NCI-H510A treated with DMSO at 0.1 percent for 48 hours (cell line): Measurements from ENCODE around the gene MTX1.

ENCODE experiments used
- DNase-seq: peaks from one replicate; lab custom pipeline; 2025; lab: John Stamatoyannopoulos, UW

MTX1 gene

DNA sequence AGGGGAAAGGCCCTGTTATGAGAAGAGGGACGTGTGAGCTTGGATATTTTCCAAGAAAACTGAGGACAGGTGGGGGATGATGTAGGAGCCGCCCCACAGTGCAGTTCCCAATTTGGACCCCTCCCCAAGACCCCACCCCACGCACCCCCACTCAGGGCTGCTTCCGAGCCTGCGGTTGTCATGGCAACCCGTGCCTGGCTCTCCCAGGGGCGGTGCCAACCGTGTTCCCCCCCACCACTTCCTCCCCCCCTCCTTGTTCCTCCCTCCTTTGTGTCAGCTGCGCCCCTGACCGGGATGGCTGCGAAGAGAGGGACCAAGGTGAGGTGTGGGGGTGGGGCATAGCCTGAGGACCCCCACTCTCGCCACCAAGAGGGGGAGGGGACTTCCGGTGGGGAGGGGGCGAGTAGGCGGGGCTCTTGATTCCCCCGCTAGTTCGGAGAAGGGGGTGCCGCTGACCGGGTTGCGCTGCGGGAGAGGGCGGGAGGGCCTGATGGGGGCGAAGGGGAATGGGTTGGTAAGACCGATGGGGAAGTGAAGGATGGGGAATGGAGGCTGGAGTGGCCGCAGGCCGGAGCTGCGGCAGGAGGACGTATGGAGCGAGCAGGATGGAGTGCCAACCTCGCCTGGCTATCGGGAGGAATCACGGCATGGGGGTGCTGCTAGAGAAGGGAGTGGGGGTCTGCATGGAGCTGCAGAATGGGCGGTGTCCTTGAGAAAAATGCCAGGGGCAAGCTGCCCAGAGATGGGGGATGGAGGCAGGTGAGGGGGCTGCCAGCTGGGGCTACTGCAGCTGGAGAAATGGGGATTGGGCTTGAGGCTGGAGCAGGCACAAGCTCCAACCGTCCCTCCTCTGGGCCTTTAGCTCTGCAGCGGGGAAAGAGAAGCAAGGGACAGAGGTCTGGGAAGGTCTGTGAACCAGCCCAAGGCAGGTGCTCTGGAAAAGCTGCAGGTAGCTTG, 33.9 kb upstream of the MTX1 start:
- no peak for DNase-seq

- DNase-seq, result no peak
Observed at GRCh38 chr1:155175281-155175926, 33.1 kb upstream of the MTX1 start.

DNA sequence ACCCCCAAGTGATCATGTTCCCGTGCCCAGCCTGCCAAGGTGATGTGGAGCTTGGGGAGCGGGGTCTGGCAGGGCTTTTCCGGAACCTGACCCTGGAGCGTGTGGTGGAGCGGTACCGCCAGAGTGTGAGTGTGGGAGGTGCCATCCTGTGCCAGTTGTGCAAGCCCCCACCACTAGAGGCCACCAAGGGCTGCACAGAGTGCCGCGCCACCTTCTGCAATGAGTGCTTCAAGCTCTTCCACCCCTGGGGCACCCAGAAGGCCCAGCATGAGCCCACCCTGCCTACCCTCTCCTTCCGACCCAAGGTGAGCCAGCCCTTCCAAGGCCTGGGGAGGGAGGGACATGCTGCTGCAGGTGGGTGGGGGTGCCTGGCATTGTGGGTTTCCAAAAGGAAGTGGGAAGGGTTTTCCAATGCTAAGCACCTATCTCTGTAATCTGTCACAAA, 32.5 kb upstream of the MTX1 start:
- peak; percentile 23 for DNase-seq

DNA sequence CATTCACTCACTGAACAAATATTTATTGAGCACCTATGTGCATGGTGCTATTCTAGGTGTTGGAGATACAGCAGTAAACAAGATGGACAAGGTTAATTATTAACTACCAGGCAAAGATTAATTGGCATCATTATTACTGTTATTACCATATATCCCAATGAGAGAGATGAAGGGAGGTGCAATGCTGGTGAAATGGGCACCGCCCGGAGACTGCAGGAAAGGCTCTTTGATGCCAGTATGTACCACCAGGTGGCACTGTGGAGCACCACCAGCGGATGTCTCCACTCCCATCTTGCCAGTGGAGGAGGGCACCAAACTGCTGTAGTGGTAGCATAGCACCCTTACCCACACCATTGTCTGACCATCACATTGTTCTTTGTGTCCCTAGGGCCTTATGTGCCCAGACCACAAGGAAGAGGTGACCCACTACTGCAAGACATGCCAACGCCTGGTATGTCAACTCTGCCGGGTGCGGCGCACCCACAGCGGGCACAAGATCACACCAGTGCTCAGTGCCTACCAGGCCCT, 31.9 kb upstream of the MTX1 start:
- DNase-seq, result peak; percentile 87

DNA sequence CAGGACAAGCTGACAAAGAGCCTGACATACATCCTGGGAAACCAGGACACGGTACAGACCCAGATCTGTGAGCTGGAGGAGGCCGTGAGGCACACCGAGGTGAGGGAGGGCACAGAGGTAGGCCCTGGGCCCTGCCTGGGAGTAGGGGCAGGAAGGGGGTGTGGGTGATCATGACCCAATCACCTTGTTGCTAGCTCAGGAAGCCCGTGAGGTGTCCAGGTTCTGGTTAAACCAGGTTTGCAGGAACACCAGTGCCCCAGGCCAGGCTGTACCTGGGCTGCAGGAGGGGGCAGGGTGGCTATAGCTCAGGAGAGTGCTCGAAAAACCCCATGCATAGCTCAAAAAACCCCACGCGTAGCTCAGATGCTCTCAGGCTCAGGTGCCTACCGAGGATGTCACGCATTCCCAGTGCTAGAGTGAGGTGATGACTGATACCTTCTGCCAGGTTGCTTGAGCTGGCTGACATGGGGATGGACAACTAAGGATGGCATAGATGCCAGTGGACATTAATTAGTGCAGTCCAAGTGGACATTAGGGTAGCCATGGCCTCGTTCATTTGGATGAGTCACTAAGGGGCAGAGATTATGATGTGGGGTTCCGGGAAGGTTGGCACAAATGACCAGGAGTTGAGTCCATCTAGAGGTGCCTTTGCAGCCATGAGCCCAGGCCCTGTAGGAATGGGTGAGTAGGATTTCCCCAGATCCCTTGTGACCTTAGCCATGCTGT, 31.1 kb upstream of the MTX1 start:
- no peak for DNase-seq

DNA sequence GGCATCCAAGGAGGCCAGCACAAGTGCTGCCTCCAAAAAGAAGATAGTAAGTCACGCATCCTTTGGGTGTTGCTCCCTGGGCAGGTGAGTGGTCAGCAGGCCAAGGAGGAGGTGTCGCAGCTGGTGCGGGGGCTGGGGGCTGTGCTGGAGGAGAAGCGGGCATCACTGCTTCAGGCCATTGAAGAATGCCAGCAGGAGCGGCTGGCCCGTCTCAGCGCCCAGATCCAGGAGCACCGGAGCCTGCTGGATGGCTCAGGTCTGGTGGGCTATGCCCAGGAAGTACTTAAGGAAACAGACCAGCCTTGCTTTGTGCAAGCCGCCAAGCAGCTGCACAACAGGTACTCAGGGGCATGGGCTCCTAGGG, 30.6 kb upstream of the MTX1 start:
- no peak for DNase-seq

DNA sequence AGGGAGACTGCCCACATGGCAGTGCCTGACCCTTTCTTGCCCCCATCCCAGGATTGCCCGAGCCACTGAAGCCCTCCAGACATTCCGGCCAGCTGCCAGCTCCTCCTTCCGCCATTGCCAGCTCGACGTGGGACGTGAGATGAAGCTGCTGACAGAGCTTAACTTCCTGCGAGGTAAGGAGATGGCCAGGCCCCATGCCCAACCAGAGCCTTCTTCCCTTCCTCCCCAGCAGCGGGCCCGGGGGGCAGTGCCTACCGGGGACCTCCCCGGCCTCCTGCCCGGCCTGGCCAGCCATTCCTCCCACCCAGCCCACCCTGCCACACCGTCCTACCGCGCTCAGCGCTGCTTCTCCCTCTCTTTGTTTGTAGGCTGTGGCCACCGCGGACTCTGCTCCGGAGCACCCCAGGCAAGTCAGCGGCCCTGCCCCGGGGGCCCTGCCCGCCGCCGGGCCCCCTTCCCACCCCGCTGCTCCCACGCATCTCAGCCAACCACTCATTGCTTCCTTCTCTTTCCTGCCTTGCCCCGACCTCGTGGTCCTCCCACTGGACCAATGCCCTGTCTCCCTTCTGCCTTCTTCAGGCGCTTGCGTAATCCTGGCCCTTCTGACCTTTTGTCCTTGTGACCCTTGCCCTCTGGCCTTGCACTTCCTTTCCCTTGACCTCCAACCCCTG, 29.9 kb upstream of the MTX1 start:
- DNase-seq, result no peak

- no peak for DNase-seq
Observed at GRCh38 chr1:155179112-155180031, 29.1 kb upstream of the MTX1 start.

DNA sequence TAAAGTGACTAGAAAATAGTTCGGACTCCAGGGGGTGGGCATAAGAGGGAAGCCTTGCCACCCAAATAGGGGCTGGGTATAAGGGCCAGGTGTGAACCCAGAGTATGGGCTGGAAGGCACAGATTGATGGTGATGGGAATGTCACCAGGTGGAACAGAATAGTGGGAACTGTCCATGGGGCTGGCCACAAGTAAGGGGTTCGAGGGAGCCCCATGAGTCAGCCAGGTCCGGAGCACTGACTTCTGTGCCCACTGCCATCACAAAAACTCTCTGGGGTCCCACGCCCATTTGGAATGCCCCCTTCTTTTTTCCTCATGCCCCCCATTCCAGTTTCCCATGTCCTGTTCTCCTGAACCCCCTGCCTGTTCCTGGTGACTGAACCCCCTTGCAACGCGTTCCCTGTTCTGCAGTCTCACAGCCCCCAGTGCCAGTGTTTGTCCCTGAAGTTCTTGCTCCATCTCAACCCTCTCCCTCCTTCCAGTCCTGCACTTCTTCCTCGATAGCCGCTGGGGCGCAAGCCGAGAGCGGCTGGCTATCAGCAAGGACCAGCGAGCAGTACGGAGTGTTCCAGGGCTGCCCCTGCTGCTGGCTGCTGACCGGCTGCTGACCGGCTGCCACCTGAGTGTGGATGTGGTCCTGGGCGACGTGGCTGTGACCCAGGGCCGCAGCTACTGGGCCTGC, 27.0 kb upstream of the MTX1 start:
- DNase-seq, result no peak

DNA sequence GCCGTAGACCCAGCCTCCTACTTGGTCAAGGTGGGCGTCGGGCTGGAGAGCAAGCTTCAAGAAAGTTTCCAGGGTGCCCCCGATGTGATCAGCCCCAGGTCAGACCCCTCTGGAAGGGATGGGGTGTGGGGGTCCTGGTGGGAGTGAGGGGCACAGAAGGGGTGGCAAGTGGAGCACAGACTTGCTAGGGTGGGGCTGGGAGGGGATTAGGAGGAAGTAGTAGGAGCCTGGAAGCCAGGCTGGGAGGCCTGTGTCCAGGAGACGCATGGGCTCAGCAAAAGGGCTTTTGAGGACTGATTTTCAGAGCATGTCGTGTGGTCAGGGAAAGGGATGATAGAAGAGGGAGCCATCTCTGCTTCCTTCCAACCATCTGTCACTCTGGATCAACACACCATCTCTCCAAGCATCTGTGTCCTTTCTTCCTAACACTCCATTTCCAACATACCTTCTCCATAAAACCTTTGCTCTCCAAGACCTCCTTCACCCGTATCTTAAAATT, 26.4 kb upstream of the MTX1 start:
- no peak for DNase-seq

- DNase-seq, result no peak
Observed at GRCh38 chr1:155183775-155184221, 24.7 kb upstream of the MTX1 start.

DNA sequence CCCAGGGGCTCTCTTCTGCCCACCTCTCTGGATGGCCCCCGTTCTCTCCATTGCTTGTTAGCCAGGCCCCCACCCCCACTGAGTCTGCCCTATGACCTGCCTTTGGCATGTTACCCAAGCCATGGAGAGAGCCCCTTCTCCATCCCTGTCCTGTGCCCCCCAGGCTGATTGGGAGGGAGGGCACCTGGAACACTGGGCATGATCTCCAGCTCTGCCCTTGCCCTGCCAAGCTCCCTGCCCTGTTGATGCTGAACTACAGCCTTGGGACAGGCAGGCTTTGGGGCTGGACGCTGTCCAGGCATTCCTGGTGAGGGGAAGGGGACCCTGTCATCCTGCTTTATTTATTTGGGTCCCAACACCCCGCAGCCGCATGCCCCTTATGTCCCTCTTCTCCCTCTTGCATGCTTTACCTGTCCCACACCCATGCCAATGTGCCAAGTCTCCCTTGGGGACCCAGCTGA, 24.1 kb upstream of the MTX1 start:
- DNase-seq, result no peak

DNA sequence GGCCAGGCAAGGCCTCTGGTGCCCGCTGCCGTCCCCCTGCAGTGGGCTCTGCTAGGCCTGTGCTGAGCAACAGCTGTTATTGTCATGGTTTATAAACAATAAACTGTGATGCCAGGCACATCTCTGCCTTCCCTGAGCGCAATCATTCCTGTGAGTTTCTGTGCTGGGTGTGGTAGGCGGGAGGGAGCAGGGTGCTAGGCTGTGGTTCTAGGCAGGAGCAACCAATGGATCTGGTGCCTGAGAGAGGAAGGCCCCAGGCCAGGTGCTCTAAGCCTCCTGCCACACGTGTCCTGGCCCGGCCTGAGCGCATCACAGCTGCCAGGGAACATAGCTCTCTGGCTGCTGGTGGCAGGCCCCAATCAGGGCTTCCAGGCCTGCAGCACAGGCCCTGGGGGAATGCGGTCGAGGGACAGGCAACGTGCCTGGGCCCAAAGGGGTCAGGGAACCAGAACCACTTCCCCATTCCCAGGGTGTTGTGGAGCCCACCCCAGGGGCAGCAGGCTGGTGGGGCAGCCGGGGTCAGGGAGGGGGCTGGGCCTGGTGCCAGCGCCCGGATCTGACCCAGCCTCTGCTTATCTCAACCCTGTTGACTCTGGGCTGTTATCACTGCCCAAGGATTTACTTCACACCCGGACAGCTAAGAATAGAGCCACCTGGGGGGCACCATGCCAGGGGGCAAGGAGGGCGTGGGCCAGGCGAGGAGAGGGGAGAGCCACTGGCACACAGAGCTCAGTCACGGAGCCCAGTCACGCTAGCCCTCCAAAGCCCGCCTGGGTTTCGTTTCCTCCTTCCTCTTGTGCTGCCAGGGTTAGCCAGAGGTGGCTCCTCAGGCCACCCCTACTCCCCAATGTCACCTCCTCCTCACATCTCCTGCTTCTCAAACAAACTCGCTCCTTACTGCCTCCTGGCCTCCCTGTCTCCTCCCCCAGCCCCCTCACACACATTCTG, 23.4 kb upstream of the MTX1 start:
- DNase-seq, result peak; percentile 18

DNA sequence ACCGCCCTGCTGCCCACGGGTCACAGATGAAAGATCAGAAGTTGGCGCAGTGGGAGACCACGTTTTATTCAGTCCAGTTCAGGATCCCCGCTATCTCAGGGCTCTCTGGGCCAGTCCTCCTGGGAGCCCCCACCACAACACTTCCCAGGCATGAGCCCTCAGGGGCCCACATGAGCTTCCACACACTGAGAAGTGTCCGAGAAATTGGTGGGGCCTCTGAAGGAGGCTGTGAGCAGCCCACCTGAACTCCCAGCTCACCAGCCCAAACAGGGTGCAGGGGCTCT, 22.8 kb upstream of the MTX1 start:
- no peak for DNase-seq

DNA sequence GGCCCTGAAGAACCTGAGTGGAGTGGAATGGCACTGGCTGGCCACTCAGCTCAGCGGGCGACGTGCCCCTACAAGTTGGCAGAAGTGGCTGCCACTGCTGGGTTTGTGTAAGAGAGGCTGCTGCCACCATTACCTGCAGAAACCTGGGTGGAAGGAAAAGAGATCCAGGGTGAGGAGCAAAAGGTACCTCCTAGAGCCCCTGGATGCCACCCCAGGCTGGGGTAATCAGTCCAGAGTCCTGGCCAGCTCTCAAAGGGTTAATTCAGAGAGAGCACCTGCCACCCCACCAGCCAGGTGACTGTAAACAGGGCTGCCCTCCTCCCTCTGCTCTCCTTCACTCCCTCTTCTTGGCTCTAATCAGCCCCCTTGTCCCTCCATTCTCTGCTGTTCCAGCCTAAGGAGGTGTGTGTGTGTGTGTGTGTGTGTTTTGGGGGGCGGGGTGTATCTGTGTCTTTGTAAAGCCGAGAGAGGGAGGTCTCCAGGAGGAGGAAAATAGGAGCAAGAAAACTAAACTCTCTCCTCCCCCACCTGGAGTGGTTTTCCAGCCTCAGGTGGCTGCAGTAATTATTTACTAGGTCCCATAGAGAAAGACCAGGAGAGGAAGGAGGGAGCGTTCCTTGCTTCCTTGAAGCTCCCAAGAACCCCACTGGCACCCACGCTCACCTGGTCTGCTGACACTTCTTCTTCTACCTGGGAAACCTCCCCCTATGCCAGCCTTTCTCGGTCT, 22.3 kb upstream of the MTX1 start:
- peak; percentile 71 for DNase-seq

- DNase-seq, result no peak
Observed at GRCh38 chr1:155186794-155187455, 21.6 kb upstream of the MTX1 start.

GRCh38 chr1:155187456-155187891, 21.0 kb upstream of the MTX1 start:
- no peak for DNase-seq

DNA sequence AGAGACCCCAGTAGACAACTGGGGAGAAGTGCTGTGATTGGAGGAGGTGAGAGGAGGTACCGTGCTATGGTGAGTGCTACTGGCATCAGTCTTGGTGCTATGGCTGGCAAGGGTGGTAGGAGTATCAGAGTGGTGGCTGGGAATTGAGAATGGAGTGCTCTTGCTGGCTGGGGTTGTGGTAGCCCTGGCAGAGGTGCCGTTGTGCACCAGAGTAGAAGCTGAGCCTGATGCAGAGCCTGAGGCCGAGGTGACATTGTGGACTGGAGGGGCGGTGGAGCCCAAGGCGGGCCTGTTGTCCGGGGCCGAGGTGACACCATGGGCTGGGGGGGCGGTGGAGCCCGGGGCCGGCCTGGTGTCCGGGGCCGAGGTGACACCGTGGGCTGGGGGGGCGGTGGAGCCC, 20.2 kb upstream of the MTX1 start:
- DNase-seq, result no peak
